ENCODE data around the gene LSM8.
"Not testable (repeated sequence)": the region's sequence is repeated elsewhere in the genome, so short reads cannot be mapped to it uniquely, and the experiment has no call there.

Gene LSM8

DNA sequence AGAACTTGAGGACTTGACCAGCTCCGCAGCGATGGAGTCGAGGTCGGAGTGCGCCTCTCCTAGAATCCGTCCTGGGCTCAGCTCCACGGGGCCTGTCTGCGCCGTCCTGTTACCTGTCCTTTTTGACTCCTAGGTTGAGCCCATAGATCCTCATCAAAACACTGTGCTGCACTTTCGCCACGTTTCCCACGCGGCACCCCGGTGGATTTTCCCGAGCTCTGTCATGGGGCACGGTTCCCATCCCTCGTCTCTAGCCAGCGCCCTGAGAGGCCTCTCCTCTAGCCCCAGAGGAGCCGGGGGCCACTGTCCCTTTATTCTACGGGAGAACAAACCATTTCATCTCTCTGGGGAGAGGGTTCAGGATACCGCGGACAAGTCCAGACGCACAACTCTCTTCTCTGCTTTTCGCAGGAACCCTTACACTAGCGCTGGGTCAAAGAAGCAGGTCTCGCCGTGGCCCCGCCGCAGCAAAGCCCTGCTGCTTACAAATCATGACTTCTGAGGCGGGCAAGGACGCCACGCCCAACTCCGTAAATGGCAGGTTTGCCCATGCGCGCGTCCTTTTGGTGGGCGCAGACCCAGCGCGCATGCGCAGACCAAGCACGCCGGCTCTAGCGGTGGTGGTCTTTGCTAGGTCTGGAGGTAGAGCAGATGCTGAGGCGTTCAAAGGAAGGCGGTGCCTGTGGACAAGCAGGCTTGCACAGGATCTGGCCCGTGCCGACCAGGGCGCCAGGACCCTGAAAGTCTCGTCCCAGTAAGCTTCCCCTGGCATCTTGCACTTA lies 30.3 kb downstream of the LSM8 start:
- DNase-seq (ENCODE audit: low read depth): peak; percentile 55

DNA sequence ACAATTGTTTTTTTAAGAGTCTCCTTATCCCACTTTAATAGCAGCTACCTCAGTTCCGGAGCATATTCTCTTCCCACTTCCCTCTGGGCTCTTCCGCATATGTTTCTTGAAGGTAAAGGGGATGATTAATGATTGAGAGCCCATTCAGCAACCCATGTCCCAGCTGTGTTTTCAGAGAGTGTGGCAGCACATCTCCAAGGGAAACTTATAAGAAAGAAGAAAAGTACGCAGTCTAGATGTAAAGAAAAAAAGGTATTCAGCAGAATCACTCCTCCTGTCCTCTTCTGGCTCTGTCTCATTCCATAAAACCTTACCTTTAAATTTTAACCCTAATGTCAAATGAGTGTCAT lies 30.8 kb downstream of the LSM8 start:
- DNase-seq (ENCODE audit: low read depth): no peak

DNA sequence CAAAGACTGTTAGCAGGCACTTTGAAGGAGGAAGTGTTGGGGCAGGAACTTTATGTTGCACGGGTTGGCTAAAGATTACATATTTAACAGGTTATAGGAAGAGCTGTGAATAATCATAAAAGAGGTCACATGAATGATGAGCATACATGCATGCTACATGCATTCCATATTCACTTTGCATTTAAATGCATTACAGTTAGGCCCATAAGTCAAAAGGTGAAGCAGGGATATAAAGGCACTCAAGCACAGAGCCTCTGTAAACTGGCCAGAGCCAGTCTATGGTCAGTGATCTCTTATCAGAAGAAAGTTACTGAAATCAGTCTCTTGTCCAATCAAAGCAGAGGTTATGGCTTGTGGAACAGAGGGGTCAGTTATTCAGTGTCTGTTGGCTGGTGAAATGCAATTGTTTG lies 33.3 kb downstream of the LSM8 start:
- no peak for DNase-seq (ENCODE audit: low read depth)

DNA sequence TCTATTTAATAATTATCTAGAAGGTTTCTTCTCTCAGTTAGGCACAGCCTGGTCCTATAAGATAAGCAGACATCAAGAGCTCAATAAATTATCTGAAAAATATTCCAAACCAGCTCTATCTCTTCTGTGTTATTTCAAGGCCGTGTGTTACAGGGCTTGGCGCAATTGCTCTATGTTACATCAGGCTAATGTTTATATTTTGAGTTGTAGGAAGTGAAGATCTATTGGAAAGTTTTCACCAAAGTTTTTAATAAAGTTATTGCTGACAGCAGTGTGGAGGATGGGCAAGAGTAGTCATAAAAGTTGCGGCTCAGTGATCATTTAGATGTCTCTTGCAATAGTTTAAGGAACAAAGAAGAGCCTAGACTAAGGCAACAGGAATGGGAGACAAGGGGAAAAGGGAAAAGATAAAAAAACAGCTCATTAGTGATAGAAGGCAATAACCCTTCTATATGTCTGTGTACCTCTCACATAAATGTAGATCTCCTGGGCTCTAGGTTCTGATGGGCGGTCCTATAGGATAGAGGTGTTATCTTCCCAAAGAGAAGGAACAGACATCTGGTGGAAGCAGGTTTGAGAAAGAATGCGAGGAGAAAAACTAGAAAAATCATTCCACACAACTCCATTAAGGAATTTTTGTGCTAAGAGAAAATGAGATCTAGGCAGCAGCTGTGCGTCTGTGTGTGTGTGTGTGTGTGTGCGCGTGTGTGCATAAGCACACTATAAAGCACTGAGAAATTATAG lies 34.6 kb downstream of the LSM8 start:
- DNase-seq (ENCODE audit: low read depth): no peak

DNA sequence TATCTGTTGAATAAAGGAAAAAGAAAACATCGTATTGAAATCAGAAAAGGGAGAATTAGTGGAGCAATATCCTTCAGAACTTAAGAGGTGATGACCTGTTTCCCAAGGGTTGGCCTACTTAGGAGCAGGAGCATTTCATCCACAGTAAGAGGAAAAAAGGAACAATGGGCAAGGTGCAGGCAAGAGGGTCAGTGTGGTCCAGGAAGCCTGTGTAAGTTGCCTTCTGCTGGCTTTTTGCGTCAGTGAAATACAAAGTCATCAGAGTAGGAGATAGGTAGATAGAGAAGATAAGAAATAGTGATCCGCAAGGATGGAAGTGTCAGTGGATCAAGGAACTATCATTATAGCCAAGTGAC lies 35.2 kb downstream of the LSM8 start:
- DNase-seq (ENCODE audit: low read depth): no peak

DNA sequence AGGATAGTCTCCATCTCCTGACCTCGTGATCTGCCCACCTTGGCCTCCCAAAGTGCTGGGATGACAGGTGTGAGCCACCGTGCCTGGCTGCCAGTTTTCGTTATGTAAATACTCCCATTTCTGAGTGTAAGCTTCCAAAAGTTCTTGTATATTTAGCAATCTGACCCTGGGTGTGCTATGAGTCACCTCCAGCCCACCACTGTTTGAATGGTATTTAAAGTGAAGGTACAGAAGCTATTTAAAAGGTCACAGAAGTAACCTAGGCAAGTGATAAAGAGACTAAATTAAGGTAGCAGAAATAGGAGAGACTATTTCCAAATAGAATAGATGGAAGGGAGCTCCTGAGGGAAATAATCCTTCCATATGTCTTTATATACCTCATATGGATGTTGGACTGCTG lies 36.6 kb downstream of the LSM8 start:
- no peak for DNase-seq (ENCODE audit: low read depth)

DNA sequence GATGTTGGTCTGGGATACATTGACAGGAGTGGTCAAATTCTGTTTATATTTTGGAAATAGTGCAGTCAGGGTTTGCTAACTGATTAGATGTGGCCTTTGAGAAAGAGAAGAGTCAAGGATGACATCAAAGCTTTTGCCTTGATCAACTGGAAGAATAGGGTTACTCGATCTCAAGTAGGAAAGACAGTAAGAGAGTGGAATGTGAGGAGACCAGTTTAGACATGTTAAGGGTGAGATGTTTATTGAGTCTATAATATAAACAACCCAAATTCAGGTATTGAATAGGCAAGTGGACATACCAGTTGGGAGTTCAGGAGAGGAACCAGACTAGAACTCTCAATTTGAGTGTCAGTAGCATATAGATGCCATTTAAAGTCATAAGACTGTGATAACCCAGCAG lies 38.6 kb downstream of the LSM8 start:
- no peak for DNase-seq (ENCODE audit: low read depth)

DNA sequence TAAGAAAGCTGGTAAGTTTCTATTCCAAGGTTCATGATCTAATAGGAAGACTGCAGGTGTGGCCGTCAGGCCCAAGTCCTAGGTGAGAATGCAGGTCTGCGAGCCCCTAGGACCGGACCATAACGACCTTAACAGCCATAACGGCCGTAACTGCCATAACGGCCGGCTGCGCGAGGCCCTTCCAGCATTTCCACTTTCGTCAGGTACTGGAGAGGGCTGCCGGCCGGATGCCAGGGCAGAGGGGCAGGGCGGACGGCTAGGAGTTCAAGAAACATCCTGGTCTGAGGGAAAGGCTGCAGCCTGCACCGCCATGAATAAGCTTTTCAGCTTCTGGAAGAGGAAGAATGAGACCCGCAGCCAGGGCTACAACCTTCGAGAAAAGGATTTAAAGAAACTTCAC lies 40.6 kb downstream of the LSM8 start, which contains the start of gene ANKRD7:
ANKRD7 (plus strand) TSS at position 184 of the 400 bp plus-strand sequence; CDS start at position 311, 127 bp downstream.
- no peak for DNase-seq (ENCODE audit: low read depth)

DNA sequence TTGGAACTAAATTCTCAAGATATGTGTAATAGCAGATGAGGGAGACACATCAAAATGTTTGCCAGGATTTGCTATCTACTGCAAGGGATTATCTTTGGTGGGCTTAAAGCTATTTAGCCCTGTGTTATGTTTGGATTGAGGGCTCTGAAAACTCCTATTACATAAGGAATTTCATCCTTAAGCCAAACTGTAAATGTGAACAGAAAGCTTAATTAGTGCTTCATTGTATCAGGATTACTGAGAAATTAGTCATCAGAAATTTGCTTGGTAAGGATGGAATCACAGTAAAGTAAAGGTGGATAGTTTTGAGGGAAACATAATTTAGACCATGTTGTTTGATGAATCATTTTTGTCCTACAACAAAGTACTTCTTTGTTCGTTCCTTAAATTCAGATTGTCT lies 48.9 kb downstream of the LSM8 start:
- no peak for DNase-seq (ENCODE audit: low read depth)

DNA sequence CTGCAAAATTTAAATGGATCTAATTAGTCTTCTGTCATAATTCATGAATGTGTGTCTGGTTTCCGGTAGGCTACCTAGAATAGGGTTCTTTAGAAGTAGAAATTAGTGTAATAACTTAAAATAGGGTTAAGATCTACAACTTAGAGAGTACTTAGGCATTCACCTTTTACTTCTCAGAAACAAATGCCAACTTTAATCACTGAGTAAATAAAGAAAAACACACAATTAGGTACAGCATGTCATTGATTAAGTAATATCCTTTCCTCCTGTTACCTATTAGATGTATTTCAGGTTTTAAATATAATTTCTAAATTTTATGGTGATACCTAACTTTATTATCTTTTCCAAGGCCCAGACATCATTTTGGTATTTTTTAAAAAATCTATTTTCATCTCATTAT lies 49.8 kb downstream of the LSM8 start:
- DNase-seq (ENCODE audit: low read depth): no peak

DNA sequence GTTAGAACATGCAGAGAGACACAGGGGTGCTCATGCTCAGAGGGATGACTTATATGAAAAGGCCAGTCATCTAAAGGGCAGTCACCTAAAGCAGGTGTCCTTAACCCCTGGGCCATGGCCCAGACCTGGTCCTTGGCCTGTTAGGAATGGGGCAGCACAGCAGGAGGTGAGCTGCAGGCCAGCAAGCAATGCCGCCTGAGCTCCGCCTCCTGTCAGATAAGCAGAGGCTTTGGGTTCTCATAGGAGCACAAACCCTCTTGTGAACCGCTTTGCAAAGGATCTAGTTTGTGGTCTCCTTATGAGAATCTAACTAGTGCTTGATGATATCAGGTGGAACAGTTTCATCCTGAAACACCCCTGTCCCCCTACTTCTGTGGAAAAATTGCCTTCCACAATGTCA lies 55.0 kb downstream of the LSM8 start:
- DNase-seq (ENCODE audit: low read depth): no peak

DNA sequence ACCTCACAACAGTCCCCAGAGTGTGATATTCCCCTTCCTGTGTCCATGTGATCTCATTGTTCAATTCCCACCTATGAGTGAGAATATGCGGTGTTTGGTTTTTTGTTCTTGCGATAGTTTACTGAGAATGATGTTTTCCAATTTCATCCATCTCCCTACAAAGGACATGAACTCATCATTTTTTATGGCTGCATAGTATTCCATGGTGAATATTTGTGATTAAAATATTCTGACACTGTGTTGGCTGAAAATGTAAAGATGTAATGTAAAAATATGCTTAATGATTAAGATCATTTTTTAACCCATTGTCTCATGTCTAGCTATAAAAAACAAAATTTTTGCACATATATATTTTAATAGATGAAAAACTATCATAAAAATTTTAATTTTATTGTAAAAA lies 56.4 kb downstream of the LSM8 start:
- DNase-seq (ENCODE audit: low read depth): not testable (repeated sequence)

All from stimulated activated CD8-positive, alpha-beta memory T cell treated with anti-CD3 and anti-CD28 coated beads, Interleukin-15, amount 100 ng/mL, for 24 hours (primary cell).